Measurements from ENCODE around the gene SESTD1. TPM values are rescaled to one million over a fixed set of nuclear protein-coding genes. Genes with fewer than 3 reads are reported as not detected.
"Not testable (repeated sequence)": the region's sequence is repeated elsewhere in the genome, so short reads cannot be mapped to it uniquely, and the experiment has no call there.

SESTD1 gene
- total and polyA plus RNA-seq, 2 donors from 2014 or later = 9.8 to 93.5 TPM

DNA sequence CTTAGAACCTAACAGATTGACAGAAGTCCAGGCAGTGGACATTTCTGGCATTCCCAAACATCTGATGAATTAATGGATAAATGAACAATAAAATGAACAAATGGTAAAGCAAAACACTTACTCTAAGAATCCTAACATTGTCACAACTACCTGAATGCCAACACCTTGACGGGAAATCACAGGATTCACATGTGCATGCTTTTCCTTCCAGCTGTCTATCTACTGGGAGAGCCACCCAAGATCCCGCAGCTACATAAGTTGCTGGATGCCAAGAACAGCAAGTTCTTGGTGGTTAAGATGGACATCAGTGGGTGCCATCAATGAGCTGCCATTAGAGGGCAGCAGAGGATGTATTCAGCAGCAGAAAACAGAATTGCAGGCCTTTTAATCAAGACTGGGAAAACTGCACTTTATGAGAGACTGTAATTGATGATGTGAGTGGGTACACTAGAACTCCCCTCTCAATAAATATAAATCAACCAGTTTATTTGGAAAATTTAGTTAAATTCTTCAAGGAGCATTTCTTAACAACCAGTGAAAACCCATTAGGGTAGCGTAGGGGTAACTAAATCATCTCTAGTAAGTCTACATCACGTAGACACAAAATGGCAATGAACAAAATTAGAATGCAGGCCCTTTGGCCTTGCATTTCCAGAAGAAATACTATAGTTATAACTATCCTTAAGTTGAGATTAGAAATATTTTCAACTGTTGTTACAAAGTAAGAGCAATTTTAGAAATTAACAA is 45.6 kb downstream of the SESTD1 start:
- intact Hi-C loops (cut with DNase I) = loop anchor here (10.0 kb wide), 1 partner anchor 226 kb away; no protein-coding TSS in a partner anchor
- peaks cover 0 to 2% (median 0%) of the 10 kb centered on the region in 3 donors for H3K4me1 ChIP-seq (ENCODE audit: control insufficient read depth in 2 of 3, insufficient read depth in 2 of 3, low read depth in 1 of 3, low read length in 3 of 3)
- TF ChIP-seq, protein P1, sequence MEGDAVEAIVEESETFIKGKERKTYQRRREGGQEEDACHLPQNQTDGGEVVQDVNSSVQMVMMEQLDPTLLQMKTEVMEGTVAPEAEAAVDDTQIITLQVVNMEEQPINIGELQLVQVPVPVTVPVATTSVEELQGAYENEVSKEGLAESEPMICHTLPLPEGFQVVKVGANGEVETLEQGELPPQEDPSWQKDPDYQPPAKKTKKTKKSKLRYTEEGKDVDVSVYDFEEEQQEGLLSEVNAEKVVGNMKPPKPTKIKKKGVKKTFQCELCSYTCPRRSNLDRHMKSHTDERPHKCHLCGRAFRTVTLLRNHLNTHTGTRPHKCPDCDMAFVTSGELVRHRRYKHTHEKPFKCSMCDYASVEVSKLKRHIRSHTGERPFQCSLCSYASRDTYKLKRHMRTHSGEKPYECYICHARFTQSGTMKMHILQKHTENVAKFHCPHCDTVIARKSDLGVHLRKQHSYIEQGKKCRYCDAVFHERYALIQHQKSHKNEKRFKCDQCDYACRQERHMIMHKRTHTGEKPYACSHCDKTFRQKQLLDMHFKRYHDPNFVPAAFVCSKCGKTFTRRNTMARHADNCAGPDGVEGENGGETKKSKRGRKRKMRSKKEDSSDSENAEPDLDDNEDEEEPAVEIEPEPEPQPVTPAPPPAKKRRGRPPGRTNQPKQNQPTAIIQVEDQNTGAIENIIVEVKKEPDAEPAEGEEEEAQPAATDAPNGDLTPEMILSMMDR (IDR thresholded peaks at IDR 0.05; ENCODE audit: borderline replicate concordance, extremely low read depth, insufficient read depth) = peak; percentile 91
- DNase-seq = peak in 4 of 5 donors; percentile 61 to 87 (median 79)
- no peak overlapping the region for H3K4me3 ChIP-seq (ENCODE audit: low read length in 3 of 3)
- no peak for FAIRE-seq
- no peaks in the 10 kb centered on the region for H3K27me3 ChIP-seq (ENCODE audit: control insufficient read depth, insufficient read depth, low read length)
- no peaks in the 10 kb centered on the region for H3K36me3 ChIP-seq (ENCODE audit: control insufficient read depth in 2 of 3, insufficient read depth in 3 of 3, low read length in 3 of 3)
- H3K9me3 ChIP-seq (ENCODE audit: control insufficient read depth in 2 of 3, insufficient read depth in 1 of 3, low read length in 3 of 3) = no peaks in the 10 kb centered on the region
- H3K27ac ChIP-seq (ENCODE audit: low read depth in 2 of 2, low read length in 2 of 2) = no peak overlapping the region
- H3K9ac ChIP-seq (ENCODE audit: low read length in 3 of 3) = no peak overlapping the region

DNA sequence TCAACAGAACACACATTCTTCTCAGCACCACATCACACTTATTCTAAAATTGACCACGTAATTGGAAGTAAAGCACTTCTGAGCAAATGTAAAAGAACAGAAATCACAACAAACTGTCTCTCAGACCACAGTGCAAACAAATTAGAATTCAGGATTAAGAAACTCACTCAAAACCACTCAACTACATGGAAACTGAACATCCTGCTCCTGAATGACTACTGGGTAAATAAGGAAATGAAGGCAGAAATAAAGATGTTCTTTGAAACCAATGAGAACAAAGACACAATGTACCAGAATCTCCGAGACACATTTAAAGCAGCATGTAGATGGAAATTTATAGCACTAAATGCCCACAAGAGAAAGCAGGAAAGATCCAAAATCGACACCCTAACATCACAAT is 50.0 kb downstream of the SESTD1 start:
- not testable (repeated sequence) for H3K36me3 ChIP-seq (ENCODE audit: control insufficient read depth in 2 of 3, insufficient read depth in 3 of 3, low read length in 3 of 3); H3K9me3 ChIP-seq (ENCODE audit: control insufficient read depth in 2 of 3, insufficient read depth in 1 of 3, low read length in 3 of 3); H3K9ac ChIP-seq (ENCODE audit: low read length in 3 of 3); H3K27ac ChIP-seq (ENCODE audit: low read depth in 2 of 2, low read length in 2 of 2); H3K27me3 ChIP-seq (ENCODE audit: control insufficient read depth, insufficient read depth, low read length); DNase-seq; H3K4me1 ChIP-seq (ENCODE audit: control insufficient read depth in 2 of 3, insufficient read depth in 2 of 3, low read depth in 1 of 3, low read length in 3 of 3); FAIRE-seq; H3K4me3 ChIP-seq (ENCODE audit: low read length in 3 of 3)
- intact Hi-C loops (cut with DNase I) = loop anchor here (10.0 kb wide), 1 partner anchor 230 kb away; no protein-coding TSS in a partner anchor

DNA sequence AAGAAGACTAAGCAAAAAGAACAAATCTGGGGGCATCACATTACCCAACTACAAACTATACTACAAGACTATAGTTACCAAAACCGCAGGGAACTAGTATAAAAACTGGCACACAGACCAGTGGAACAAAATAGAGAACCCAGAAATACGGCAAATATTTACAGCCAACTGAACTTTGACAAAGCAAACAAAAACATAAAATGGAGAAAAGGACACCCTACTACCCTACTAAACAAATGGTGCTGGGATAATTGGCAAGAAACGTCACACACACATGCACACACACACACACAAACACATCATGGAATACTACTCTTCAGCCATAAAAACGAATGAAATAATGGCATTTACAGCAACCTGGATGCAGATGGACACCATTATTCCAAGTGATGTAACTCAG is 53.3 kb downstream of the SESTD1 start:
- DNase-seq = no peak
- intact Hi-C loops (cut with DNase I) = loop anchor here (10.0 kb wide), 1 partner anchor 233 kb away; no protein-coding TSS in a partner anchor

DNA sequence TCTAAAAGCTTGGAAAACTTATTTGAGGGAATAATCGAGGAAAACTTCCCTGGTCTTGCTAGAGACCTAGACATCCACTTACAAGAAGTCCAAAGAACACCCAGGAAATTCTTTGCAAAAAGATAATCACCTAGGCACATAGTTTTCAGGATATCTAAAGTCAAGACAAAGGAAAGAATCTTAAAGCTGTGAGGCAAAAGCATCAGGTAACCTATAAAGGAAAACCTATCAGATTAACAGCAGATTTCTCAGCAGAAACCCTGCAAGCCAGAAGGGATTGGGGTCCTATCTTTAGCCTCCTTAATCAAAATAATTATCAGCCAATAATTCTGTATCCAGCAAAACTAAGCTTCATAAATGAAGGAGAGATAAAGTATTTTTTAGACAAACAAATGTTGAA is 56.4 kb downstream of the SESTD1 start:
- H3K4me1 ChIP-seq (ENCODE audit: control insufficient read depth in 2 of 3, insufficient read depth in 2 of 3, low read depth in 1 of 3, low read length in 3 of 3); H3K27me3 ChIP-seq (ENCODE audit: control insufficient read depth, insufficient read depth, low read length); H3K4me3 ChIP-seq (ENCODE audit: low read length in 3 of 3); DNase-seq; intact Hi-C loops (cut with DNase I); H3K36me3 ChIP-seq (ENCODE audit: control insufficient read depth in 2 of 3, insufficient read depth in 3 of 3, low read length in 3 of 3); FAIRE-seq; H3K9ac ChIP-seq (ENCODE audit: low read length in 3 of 3); H3K27ac ChIP-seq (ENCODE audit: low read depth in 2 of 2, low read length in 2 of 2): not testable (repeated sequence)
- H3K9me3 ChIP-seq (ENCODE audit: control insufficient read depth in 2 of 3, insufficient read depth in 1 of 3, low read length in 3 of 3) = peaks cover 0 to 31% (median 0%) of the 10 kb centered on the region in 3 donors

More for the DNA sequence above, 53.3 kb downstream of the SESTD1 start:
- TF ChIP-seq, protein P1 (IDR thresholded peaks at IDR 0.05; ENCODE audit: borderline replicate concordance, extremely low read depth, insufficient read depth) = no peak
- no peaks in the 10 kb centered on the region for H3K36me3 ChIP-seq (ENCODE audit: control insufficient read depth in 2 of 3, insufficient read depth in 3 of 3, low read length in 3 of 3)
- no peak overlapping the region for H3K4me3 ChIP-seq (ENCODE audit: low read length in 3 of 3)
- H3K9ac ChIP-seq (ENCODE audit: low read length in 3 of 3) = no peak overlapping the region
- peaks cover 0 to 27% (median 0%) of the 10 kb centered on the region in 3 donors for H3K9me3 ChIP-seq (ENCODE audit: control insufficient read depth in 2 of 3, insufficient read depth in 1 of 3, low read length in 3 of 3)
- no peak for FAIRE-seq
- H3K27me3 ChIP-seq (ENCODE audit: control insufficient read depth, insufficient read depth, low read length) = no peaks in the 10 kb centered on the region
- no peaks in the 10 kb centered on the region for H3K4me1 ChIP-seq (ENCODE audit: control insufficient read depth in 2 of 3, insufficient read depth in 2 of 3, low read depth in 1 of 3, low read length in 3 of 3)
- H3K27ac ChIP-seq (ENCODE audit: low read depth in 2 of 2, low read length in 2 of 2) = no peak overlapping the region
